Spinal cord (tissue), 10 donors: Measurements from ENCODE around the gene PEX5. TPM values are rescaled to one million over a fixed set of nuclear protein-coding genes. Genes with fewer than 3 reads are reported as not detected.
"Not testable (repeated sequence)": the region's sequence is repeated elsewhere in the genome, so short reads cannot be mapped to it uniquely, and the experiment has no call there.

Experiments used
- DNase-seq, 6 donors: peaks; one replicate each; pipeline versions ENCODE4 v3.0.0 to v3.0.0-alpha.2; 2013 to 2015; ENCODE audit warnings: low spot score in 6 of 6, low read depth in 4 of 6
- H3K27ac ChIP-seq: one replicate; pipeline ENCODE4 v1.5.1; 2013; ENCODE audit warnings: low read depth, low read length, control low read depth
- H3K27me3 ChIP-seq: one replicate; pipeline ENCODE4 v1.6.1; 2013; ENCODE audit warnings: low read length; ENCODE audit not compliant: control insufficient read depth, insufficient read depth
- H3K36me3 ChIP-seq: one replicate; pipeline ENCODE4 v1.6.1; 2013; ENCODE audit warnings: low read length; ENCODE audit not compliant: control insufficient read depth, insufficient read depth
- H3K4me1 ChIP-seq: one replicate; pipeline ENCODE4 v1.6.1; 2013; ENCODE audit warnings: low read length; ENCODE audit not compliant: control insufficient read depth, insufficient read depth
- H3K4me3 ChIP-seq: one replicate; pipeline ENCODE4 v1.5.1; 2013; ENCODE audit warnings: low read depth, low read length, control low read depth
- H3K9me3 ChIP-seq: one replicate; pipeline ENCODE4 v1.6.1; 2013; ENCODE audit warnings: low read length; ENCODE audit not compliant: control insufficient read depth, insufficient read depth
- WGBS: methylation state at CpG from one replicate; pipeline ENCODE4 v1.1.5; 2013; ENCODE audit warnings: missing lambda C conversion rate; ENCODE audit not compliant: insufficient coverage; 5-methylcytosine and 5-hydroxymethylcytosine counted together
- polyA plus RNA-seq, 2 donors: library from polyadenylated mRNA; unstranded; fragments of 120-200 nt; gene quantifications; one replicate each; pipeline ENCODE4 v1.2.1, GENCODE V29; 2013; ENCODE audit not compliant: insufficient read length in 2 of 2
- total RNA-seq, 2 donors: library from RNA; depleted of rRNA in 1 of 2; stranded (reverse); fragments of 120-200 nt in 1 of 2; fragments of >200 nt in 1 of 2; gene quantifications; one replicate each; pipeline versions ENCODE4 v1.2.3 to v1.2.4, GENCODE V29; 2013 to 2014
- donor health status: healthy.

PEX5 gene
- total and polyA plus RNA-seq, 4 donors: 35.2 to 68.5 (median 52.2) TPM

- H3K4me3 ChIP-seq: no peak overlapping the region
- no peak overlapping the region for H3K27ac ChIP-seq
- DNase-seq: no peak
- H3K9me3 ChIP-seq: no peaks in the 10 kb centered on the region
- H3K4me1 ChIP-seq: no peaks in the 10 kb centered on the region
- no peaks in the 10 kb centered on the region for H3K27me3 ChIP-seq
- no CpG with 5 or more reads among the region's 3 CpGs for WGBS
- peaks cover 56% of the 10 kb centered on the region for H3K36me3 ChIP-seq
These were observed 17.2 kb downstream of the PEX5 start for GRCh38 chr12:7206691-7207090.

GRCh38 chr12:7207866-7208625, 18.6 kb downstream of the PEX5 start:
- H3K4me3 ChIP-seq: no peak overlapping the region
- 96% methylated on average over 9 of the region's 10 CpGs for WGBS
- DNase-seq: no peak
- no peak overlapping the region for H3K27ac ChIP-seq
- H3K36me3 ChIP-seq: peaks cover 49% of the 10 kb centered on the region
- H3K9me3 ChIP-seq: peaks cover 2% of the 10 kb centered on the region
- H3K4me1 ChIP-seq: no peaks in the 10 kb centered on the region
- H3K27me3 ChIP-seq: no peaks in the 10 kb centered on the region

GRCh38 chr12:7209958-7210357, 20.5 kb downstream of the PEX5 start:
- Histone ChIP-seq H3K36me3 (peaks cover 46% of the 10 kb centered on the region), H3K9me3 (peaks cover 2% of the 10 kb centered on the region), H3K27me3 (no peaks in the 10 kb centered on the region), H3K27ac (no peak overlapping the region), H3K4me3 (no peak overlapping the region), H3K4me1 (no peaks in the 10 kb centered on the region)
- WGBS: 97% methylated on average over 10 of the region's 14 CpGs
- DNase-seq: no peak

GRCh38 chr12:7210642-7211151, 21.2 kb downstream of the PEX5 start:
- Histone ChIP-seq H3K36me3 (peaks cover 46% of the 10 kb centered on the region), H3K9me3 (peaks cover 2% of the 10 kb centered on the region), H3K27ac (no peak overlapping the region), H3K27me3 (no peaks in the 10 kb centered on the region), H3K4me1 (no peaks in the 10 kb centered on the region), H3K4me3 (no peak overlapping the region)
- no peak for DNase-seq
- 98% methylated on average over 6 of the region's 6 CpGs for WGBS

- H3K36me3 ChIP-seq: peaks cover 40% of the 10 kb centered on the region
- H3K27ac ChIP-seq: no peak overlapping the region
- H3K4me3 ChIP-seq: no peak overlapping the region
- peaks cover 2% of the 10 kb centered on the region for H3K9me3 ChIP-seq
- DNase-seq: no peak
- H3K4me1 ChIP-seq: no peaks in the 10 kb centered on the region
- H3K27me3 ChIP-seq: no peaks in the 10 kb centered on the region
- 95% methylated on average over 2 of the region's 2 CpGs for WGBS
These were observed 23.2 kb downstream of the PEX5 start for GRCh38 chr12:7212678-7213077.

- H3K4me1 ChIP-seq, H3K4me3 ChIP-seq, H3K27ac ChIP-seq, H3K9me3 ChIP-seq, DNase-seq, H3K27me3 ChIP-seq: not testable (repeated sequence)
- H3K36me3 ChIP-seq: peaks cover 30% of the 10 kb centered on the region
- no CpG with 5 or more reads among the region's 2 CpGs for WGBS
These were observed 24.3 kb downstream of the PEX5 start for GRCh38 chr12:7213745-7214144.

- 82% methylated on average over 6 of the region's 7 CpGs for WGBS
- Histone ChIP-seq H3K4me1 (no peaks in the 10 kb centered on the region), H3K9me3 (peaks cover 2% of the 10 kb centered on the region), H3K36me3 (peaks cover 2% of the 10 kb centered on the region), H3K4me3 (no peak overlapping the region), H3K27me3 (no peaks in the 10 kb centered on the region), H3K27ac (no peak overlapping the region)
- no peak for DNase-seq
These were observed 28.1 kb downstream of the PEX5 start for GRCh38 chr12:7217475-7218069.

- H3K27me3 ChIP-seq: no peaks in the 10 kb centered on the region
- no peaks in the 10 kb centered on the region for H3K36me3 ChIP-seq
- peak; percentile 26 to 92 (median 54) for DNase-seq
- H3K27ac ChIP-seq: no peak overlapping the region
- H3K9me3 ChIP-seq: no peaks in the 10 kb centered on the region
- no peak overlapping the region for H3K4me3 ChIP-seq
- WGBS: no CpG with 5 or more reads among the region's 3 CpGs
- no peaks in the 10 kb centered on the region for H3K4me1 ChIP-seq
These were observed 30.2 kb downstream of the PEX5 start for GRCh38 chr12:7219599-7220243.

- WGBS: no CpG with 5 or more reads among the region's 1 CpG
- DNase-seq: no peak
- Histone ChIP-seq H3K27ac (no peak overlapping the region), H3K36me3 (no peaks in the 10 kb centered on the region), H3K9me3 (no peaks in the 10 kb centered on the region), H3K4me3 (no peak overlapping the region), H3K4me1 (no peaks in the 10 kb centered on the region), H3K27me3 (no peaks in the 10 kb centered on the region)
These were observed 32.0 kb downstream of the PEX5 start for GRCh38 chr12:7221486-7221885.
